SH-SY5Y (cell line): Measurements from ENCODE around the gene BCR.

Experiments
- GATA2 ChIP-seq: IDR thresholded peaks from 2 replicates; pipeline ENCODE4 v1.6.1; 2011; ENCODE audit warnings: mild to moderate bottlenecking, low read depth, low read length
- GATA3 ChIP-seq: IDR thresholded peaks from 2 replicates; pipeline ENCODE4 v1.6.1; 2011; ENCODE audit warnings: low read depth, mild to moderate bottlenecking, low read length, moderate library complexity

- TF ChIP-seq GATA2 (no peak), GATA3 (no peak)
These were observed 35.1 kb upstream of the BCR start, which contains the start of gene RAB36 for GRCh38 chr22:23144932-23145877.
